ENCODE data around the gene PCED1A.

Gene PCED1A

DNA sequence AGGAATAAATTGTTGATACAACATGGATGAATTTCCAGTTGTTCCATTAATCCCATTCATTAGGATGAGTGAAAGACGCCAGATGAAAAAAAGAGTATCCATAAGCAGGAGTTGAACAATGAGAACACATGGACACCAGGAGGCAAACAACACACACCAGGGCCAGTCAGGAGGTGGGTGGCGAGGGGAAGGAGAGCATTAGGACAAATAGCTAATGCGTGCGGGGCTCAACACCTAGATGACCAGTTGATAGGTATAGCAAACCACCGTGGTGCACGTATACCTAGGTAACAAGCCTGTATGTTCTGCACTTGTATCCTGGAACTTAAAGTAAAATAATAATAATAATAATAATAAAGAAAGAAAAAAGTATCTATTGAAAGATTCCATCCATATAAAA is 11.1 kb downstream of the PCED1A start:
- TF ChIP-seq SP1 (IDR thresholded peaks at IDR 0.05) (no peak), TARDBP (IDR thresholded peaks at IDR 0.05) (no peak), SUZ12 (IDR thresholded peaks at IDR 0.05) (no peak), CTBP1 (IDR thresholded peaks at IDR 0.05; ENCODE audit: borderline replicate concordance) (no peak), NFRKB (IDR thresholded peaks at IDR 0.05) (no peak), FOXM1 (IDR thresholded peaks at IDR 0.05; ENCODE audit: borderline replicate concordance) (no peak), ARNT (IDR thresholded peaks at IDR 0.05) (no peak), HDGF (IDR thresholded peaks at IDR 0.05; ENCODE audit: borderline replicate concordance) (no peak), BHLHE40 (IDR thresholded peaks at IDR 0.05; ENCODE audit: borderline replicate concordance) (no peak), LEF1 (IDR thresholded peaks at IDR 0.05; ENCODE audit: borderline replicate concordance) (no peak), ZNF384 (IDR thresholded peaks at IDR 0.05) (no peak), FOXA1 (IDR thresholded peaks at IDR 0.05) (no peak), FOXK2 (IDR thresholded peaks at IDR 0.05) (no peak), L3MBTL2 (conservative IDR thresholded peaks at IDR 0.05) (no peak)
- TF ChIP-seq, protein P1, sequence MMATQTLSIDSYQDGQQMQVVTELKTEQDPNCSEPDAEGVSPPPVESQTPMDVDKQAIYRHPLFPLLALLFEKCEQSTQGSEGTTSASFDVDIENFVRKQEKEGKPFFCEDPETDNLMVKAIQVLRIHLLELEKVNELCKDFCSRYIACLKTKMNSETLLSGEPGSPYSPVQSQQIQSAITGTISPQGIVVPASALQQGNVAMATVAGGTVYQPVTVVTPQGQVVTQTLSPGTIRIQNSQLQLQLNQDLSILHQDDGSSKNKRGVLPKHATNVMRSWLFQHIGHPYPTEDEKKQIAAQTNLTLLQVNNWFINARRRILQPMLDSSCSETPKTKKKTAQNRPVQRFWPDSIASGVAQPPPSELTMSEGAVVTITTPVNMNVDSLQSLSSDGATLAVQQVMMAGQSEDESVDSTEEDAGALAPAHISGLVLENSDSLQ (IDR thresholded peaks at IDR 0.05) = no peak
- ChIA-PET CTCF (no interaction called here), POLR2A (no interaction called here)
- no peak for DNase-seq (ENCODE audit: extremely low spot score)

DNA sequence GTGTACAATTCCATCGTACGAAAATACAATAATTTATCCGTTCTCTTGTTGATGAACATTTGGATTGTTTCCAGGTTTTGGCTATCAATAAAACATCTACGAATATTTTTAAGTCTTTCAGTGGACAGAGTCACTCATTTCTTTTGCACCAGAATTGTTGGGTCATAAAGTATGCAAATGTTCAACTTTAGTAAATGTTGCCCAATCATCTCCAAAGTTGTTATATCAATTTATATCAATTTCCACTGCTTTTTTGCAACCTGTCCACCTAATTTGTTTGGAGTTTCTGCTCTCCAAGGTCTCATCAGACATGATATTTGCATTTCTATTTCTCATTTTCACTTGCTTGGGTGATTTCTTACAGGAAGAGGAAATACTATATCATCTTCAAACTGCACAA is 13.8 kb downstream of the PCED1A start:
- POLR2A ChIA-PET = no interaction called here
- CTCF ChIA-PET = no interaction called here
- TF ChIP-seq FOXK2 (IDR thresholded peaks at IDR 0.05) (no peak), TARDBP (IDR thresholded peaks at IDR 0.05) (no peak), ELF4 (IDR thresholded peaks at IDR 0.05) (no peak), ARNT (IDR thresholded peaks at IDR 0.05) (no peak), SUZ12 (IDR thresholded peaks at IDR 0.05) (no peak), FOXM1 (IDR thresholded peaks at IDR 0.05; ENCODE audit: borderline replicate concordance) (no peak), BHLHE40 (IDR thresholded peaks at IDR 0.05; ENCODE audit: borderline replicate concordance) (no peak), ZNF384 (IDR thresholded peaks at IDR 0.05) (no peak), FOXA1 (IDR thresholded peaks at IDR 0.05) (no peak), LEF1 (IDR thresholded peaks at IDR 0.05; ENCODE audit: borderline replicate concordance) (no peak), SP1 (IDR thresholded peaks at IDR 0.05) (no peak), L3MBTL2 (conservative IDR thresholded peaks at IDR 0.05) (no peak), NFRKB (IDR thresholded peaks at IDR 0.05) (no peak)
- TF ChIP-seq, protein P1 (IDR thresholded peaks at IDR 0.05) = no peak
- no peak for DNase-seq (ENCODE audit: extremely low spot score)

DNA sequence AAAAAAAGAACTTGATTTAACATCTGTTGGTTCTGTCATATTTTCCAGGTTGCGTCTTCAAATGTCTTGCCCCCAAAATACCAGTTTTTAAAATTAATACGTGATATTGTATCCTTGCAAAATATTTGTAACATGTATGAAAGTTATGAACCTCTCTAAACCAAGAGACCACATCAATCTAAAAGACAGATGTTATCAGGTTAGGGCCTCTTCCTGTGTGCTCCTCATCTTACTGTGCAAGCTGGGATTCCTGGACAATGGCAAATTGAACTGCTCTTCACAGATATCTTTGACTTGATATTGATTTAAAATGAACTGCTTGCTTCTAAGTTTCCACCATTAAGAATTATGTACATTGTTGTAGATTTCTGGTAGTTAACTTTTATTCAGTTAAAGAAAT is 14.7 kb downstream of the PCED1A start:
- no peak for DNase-seq (ENCODE audit: extremely low spot score)
- no peak for TF ChIP-seq CTBP1 (IDR thresholded peaks at IDR 0.05; ENCODE audit: borderline replicate concordance)
- no peak for TF ChIP-seq FOXA1 (IDR thresholded peaks at IDR 0.05)
- TF ChIP-seq, protein P1 (IDR thresholded peaks at IDR 0.05) = no peak
- TF ChIP-seq NFRKB (IDR thresholded peaks at IDR 0.05) = no peak
- no peak for TF ChIP-seq L3MBTL2 (conservative IDR thresholded peaks at IDR 0.05)
- no peak for TF ChIP-seq BHLHE40 (IDR thresholded peaks at IDR 0.05; ENCODE audit: borderline replicate concordance)
- TF ChIP-seq ELF4 (IDR thresholded peaks at IDR 0.05) = no peak
- TF ChIP-seq FOXM1 (IDR thresholded peaks at IDR 0.05; ENCODE audit: borderline replicate concordance) = no peak
- no peak for TF ChIP-seq SUZ12 (IDR thresholded peaks at IDR 0.05)
- TF ChIP-seq ZNF384 (IDR thresholded peaks at IDR 0.05) = no peak
- TF ChIP-seq HDGF (IDR thresholded peaks at IDR 0.05; ENCODE audit: borderline replicate concordance) = no peak
- no peak for TF ChIP-seq SP1 (IDR thresholded peaks at IDR 0.05)
- TF ChIP-seq TARDBP (IDR thresholded peaks at IDR 0.05) = no peak
- TF ChIP-seq LEF1 (IDR thresholded peaks at IDR 0.05; ENCODE audit: borderline replicate concordance) = no peak
- TF ChIP-seq ARNT (IDR thresholded peaks at IDR 0.05) = no peak
- TF ChIP-seq FOXK2 (IDR thresholded peaks at IDR 0.05) = no peak

DNA sequence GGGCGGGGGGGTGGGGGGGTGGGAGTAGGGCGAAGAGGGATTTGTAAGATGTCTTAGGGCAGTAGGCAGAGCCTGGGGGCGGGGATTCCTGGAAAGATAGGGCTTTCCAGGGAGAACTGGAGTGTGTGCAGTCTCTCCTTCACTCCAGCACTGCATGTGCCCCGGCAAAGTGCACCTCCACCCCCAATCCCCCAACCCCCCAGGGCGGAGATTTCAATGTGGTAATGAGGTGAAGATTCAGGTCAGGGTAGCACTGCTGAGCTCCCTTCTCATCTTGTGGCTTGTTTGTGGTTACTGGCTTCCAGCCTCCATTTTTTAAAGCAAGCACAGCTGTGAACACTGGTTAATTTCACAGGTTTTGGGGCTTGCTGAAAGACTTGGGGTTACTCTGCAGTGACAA is 18.4 kb downstream of the PCED1A start:
- DNase-seq (ENCODE audit: extremely low spot score) = peak; percentile 6
- no peak for TF ChIP-seq L3MBTL2 (conservative IDR thresholded peaks at IDR 0.05)
- CTCF ChIA-PET = no interaction called here
- POLR2A ChIA-PET = no interaction called here

More for the DNA sequence above, 14.7 kb downstream of the PCED1A start:
- CTCF ChIA-PET = no interaction called here
- POLR2A ChIA-PET = no interaction called here

DNA sequence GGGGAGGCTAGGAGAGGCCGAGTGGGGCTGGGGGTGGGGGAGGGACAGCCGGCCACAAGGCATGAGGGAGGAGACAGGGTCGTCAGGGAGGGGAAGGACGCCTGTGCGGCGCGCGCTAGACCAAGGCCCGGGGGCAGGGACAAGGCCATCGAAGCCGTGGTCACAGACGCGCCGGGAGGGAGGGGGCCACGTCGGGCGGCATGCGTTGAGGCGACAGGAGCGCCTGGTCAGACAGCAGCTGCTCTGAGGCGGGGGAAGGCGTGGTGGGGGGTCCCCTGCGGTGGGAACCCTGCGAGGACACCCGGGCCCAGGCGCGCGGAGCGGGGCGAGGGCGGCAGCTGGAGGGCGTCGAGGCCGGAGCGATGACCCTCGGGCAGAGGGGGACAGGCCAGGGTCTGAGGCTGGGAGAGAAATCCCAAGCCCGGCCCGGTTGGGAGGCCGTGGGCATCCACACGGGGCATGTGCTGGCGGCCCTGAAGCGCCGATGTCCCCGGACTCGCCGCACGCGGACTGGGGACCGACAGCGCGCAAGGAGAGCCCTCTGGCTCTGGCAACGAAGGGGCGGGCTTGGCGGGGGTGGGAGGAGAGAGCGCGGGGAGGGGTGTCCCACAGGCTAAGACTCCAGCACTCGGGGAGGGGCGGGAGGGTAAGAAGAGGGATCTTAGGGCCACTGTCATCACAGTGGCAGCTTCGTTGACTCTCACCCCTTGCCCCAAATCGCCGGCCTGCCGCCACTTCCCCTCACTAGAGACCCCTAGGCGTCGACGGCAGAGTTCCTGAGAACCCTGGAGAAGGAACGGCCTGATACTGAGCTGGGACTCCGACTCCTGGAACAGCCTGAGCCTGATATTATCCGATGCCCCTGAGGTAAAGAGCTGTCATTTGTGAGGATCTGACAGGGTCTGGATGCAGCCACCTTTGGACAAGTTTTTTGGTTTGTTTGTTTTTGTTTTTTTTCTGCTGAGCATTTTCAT is 19.3 kb downstream of the PCED1A start:
- ChIA-PET CTCF (no interaction called here), POLR2A (no interaction called here)
- peak; percentile 6 for DNase-seq (ENCODE audit: extremely low spot score)
- TF ChIP-seq SUZ12 (IDR thresholded peaks at IDR 0.05) (no peak), ZNF384 (IDR thresholded peaks at IDR 0.05) (no peak), FOXA1 (IDR thresholded peaks at IDR 0.05) (no peak), L3MBTL2 (conservative IDR thresholded peaks at IDR 0.05) (no peak), LEF1 (IDR thresholded peaks at IDR 0.05; ENCODE audit: borderline replicate concordance) (no peak), ELF4 (IDR thresholded peaks at IDR 0.05) (no peak), HDGF (IDR thresholded peaks at IDR 0.05; ENCODE audit: borderline replicate concordance) (no peak), NFRKB (IDR thresholded peaks at IDR 0.05) (no peak), FOXM1 (IDR thresholded peaks at IDR 0.05; ENCODE audit: borderline replicate concordance) (no peak), SP1 (IDR thresholded peaks at IDR 0.05) (no peak), ARNT (IDR thresholded peaks at IDR 0.05) (no peak)

Data from HEK293T (cell line).